Measurements from ENCODE around the gene TMEM218.

GRCh38 chr11:125078516-125079140 is 32.8 kb downstream of the TMEM218 start:
- TF ChIP-seq CHD2 (IDR thresholded peaks at IDR 0.05; ENCODE audit: low read length) (no peak), CEBPB (IDR thresholded peaks at IDR 0.05; ENCODE audit: low read depth, low read length) (no peak), HDAC2 (IDR thresholded peaks at IDR 0.05; ENCODE audit: borderline replicate concordance in 1 of 2, low read depth in 2 of 2, low read length in 2 of 2) (no peak), POLR2A (IDR thresholded peaks at IDR 0.05; ENCODE audit: control extremely low read depth in 1 of 2, low read depth in 2 of 2, low read length in 2 of 2) (no peak), BRCA1 (IDR thresholded peaks at IDR 0.05; ENCODE audit: low read depth, low read length) (no peak), YY1 (IDR thresholded peaks at IDR 0.05; ENCODE audit: low read depth, low read length) (no peak), SP1 (IDR thresholded peaks at IDR 0.05; ENCODE audit: low read depth, low read length) (no peak), RFX5 (IDR thresholded peaks at IDR 0.05; ENCODE audit: borderline replicate concordance, low read depth, low read length) (no peak), POLR2AphosphoS5 (IDR thresholded peaks at IDR 0.05; ENCODE audit: low read depth, low read length) (no peak), RNF2 (IDR thresholded peaks at IDR 0.05; ENCODE audit: borderline replicate concordance, low read depth, low read length, missing control alignments, poor library complexity, severe bottlenecking) (no peak)
- TF ChIP-seq, protein P1, sequence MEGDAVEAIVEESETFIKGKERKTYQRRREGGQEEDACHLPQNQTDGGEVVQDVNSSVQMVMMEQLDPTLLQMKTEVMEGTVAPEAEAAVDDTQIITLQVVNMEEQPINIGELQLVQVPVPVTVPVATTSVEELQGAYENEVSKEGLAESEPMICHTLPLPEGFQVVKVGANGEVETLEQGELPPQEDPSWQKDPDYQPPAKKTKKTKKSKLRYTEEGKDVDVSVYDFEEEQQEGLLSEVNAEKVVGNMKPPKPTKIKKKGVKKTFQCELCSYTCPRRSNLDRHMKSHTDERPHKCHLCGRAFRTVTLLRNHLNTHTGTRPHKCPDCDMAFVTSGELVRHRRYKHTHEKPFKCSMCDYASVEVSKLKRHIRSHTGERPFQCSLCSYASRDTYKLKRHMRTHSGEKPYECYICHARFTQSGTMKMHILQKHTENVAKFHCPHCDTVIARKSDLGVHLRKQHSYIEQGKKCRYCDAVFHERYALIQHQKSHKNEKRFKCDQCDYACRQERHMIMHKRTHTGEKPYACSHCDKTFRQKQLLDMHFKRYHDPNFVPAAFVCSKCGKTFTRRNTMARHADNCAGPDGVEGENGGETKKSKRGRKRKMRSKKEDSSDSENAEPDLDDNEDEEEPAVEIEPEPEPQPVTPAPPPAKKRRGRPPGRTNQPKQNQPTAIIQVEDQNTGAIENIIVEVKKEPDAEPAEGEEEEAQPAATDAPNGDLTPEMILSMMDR (IDR thresholded peaks at IDR 0.05; ENCODE audit: control extremely low read depth in 1 of 3, insufficient read depth in 1 of 3, low read depth in 1 of 3, low read length in 3 of 3), result no peak
- TF ChIP-seq, protein P2, sequence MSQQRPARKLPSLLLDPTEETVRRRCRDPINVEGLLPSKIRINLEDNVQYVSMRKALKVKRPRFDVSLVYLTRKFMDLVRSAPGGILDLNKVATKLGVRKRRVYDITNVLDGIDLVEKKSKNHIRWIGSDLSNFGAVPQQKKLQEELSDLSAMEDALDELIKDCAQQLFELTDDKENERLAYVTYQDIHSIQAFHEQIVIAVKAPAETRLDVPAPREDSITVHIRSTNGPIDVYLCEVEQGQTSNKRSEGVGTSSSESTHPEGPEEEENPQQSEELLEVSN (IDR thresholded peaks at IDR 0.05), result no peak
- TF ChIP-seq, protein P3, sequence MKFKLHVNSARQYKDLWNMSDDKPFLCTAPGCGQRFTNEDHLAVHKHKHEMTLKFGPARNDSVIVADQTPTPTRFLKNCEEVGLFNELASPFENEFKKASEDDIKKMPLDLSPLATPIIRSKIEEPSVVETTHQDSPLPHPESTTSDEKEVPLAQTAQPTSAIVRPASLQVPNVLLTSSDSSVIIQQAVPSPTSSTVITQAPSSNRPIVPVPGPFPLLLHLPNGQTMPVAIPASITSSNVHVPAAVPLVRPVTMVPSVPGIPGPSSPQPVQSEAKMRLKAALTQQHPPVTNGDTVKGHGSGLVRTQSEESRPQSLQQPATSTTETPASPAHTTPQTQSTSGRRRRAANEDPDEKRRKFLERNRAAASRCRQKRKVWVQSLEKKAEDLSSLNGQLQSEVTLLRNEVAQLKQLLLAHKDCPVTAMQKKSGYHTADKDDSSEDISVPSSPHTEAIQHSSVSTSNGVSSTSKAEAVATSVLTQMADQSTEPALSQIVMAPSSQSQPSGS (IDR thresholded peaks at IDR 0.05; ENCODE audit: low read length), result no peak
